Natural killer cell (primary cell): ENCODE data around the gene GPD1. TPM values are rescaled to one million over a fixed set of nuclear protein-coding genes. Genes with fewer than 3 reads are reported as not detected.

Source experiments
- ATAC-seq, 3 donors: fragments of 150-1000 bp in 2 of 3; fragments of 200-7000 bp in 1 of 3; cut with Tn5 transposase; 1 replicate in 1 of 3; 2 replicates in 2 of 3; pipeline ENCODE4 v1.10.0; 2021; ENCODE audit warnings: mild to moderate bottlenecking in 2 of 3, moderate library complexity in 2 of 3
- DNase-seq, 2 donors: peaks; one replicate each; pipeline versions ENCODE4 v3.0.0 to v3.0.0-alpha.2; 2013 to 2021; ENCODE audit warnings: mixed read lengths in 1 of 2
- H3K27ac ChIP-seq: one replicate; pipeline ENCODE4 v1.5.1; 2013; ENCODE audit warnings: mild to moderate bottlenecking, low read length
- H3K27me3 ChIP-seq: one replicate; pipeline ENCODE4 v1.6.1; 2013; ENCODE audit warnings: low read length; ENCODE audit not compliant: control insufficient read depth, insufficient read depth
- H3K36me3 ChIP-seq: one replicate; pipeline ENCODE4 v1.6.1; 2013; ENCODE audit warnings: low read length; ENCODE audit not compliant: control insufficient read depth, insufficient read depth
- H3K4me1 ChIP-seq: one replicate; pipeline ENCODE4 v1.6.1; 2013; ENCODE audit warnings: low read length; ENCODE audit not compliant: control insufficient read depth, insufficient read depth
- H3K4me3 ChIP-seq: one replicate; pipeline ENCODE4 v1.5.1; 2013; ENCODE audit warnings: low read length
- H3K9me3 ChIP-seq: one replicate; pipeline ENCODE4 v1.6.1; 2013; ENCODE audit warnings: low read length; ENCODE audit not compliant: control insufficient read depth, insufficient read depth
- H3K27ac Mint-ChIP-seq, 2 donors: one replicate each; pipeline ENCODE4 v1.8.0; 2022; ENCODE audit warnings: mild to moderate bottlenecking in 2 of 2, mixed read lengths in 2 of 2, moderate library complexity in 1 of 2
- H3K27me3 Mint-ChIP-seq, 2 donors: one replicate each; pipeline ENCODE4 v1.8.0; 2022; ENCODE audit warnings: low read depth in 2 of 2, mixed read lengths in 2 of 2
- H3K36me3 Mint-ChIP-seq: one replicate; pipeline ENCODE4 v1.8.0; 2022; ENCODE audit warnings: mixed read lengths
- H3K4me1 Mint-ChIP-seq, 2 donors: one replicate each; pipeline ENCODE4 v1.8.0; 2022; ENCODE audit warnings: mixed read lengths in 2 of 2
- H3K4me3 Mint-ChIP-seq: one replicate; pipeline ENCODE4 v1.8.0; 2022; ENCODE audit warnings: mild to moderate bottlenecking, moderate library complexity, mixed read lengths
- H3K9me3 Mint-ChIP-seq, 2 donors: one replicate each; pipeline ENCODE4 v1.8.0; 2022; ENCODE audit warnings: mixed read lengths in 2 of 2
- CTCF ChIP-seq: fragments of 200-600 bp; IDR thresholded peaks from one replicate; pipeline ENCODE4 v1.8.0; 2022; ENCODE audit warnings: antibody characterized with exemption
- WGBS: methylation state at CpG from one replicate; pipeline ENCODE4 v1.1.7; 2013; ENCODE audit warnings: missing lambda C conversion rate; ENCODE audit not compliant: insufficient coverage; 5-methylcytosine and 5-hydroxymethylcytosine counted together
- intact Hi-C: fragments of 100-400 bp; cut with micrococcal nuclease; formaldehyde crosslinking; loops from one replicate; pipeline ENCODE4 v1.14.2; 2022
- total RNA-seq, 4 donors: library from RNA; stranded (reverse); fragments of 120-200 nt in 1 of 4; gene quantifications; one replicate each; pipeline versions ENCODE4 v1.2.3 to v1.2.4, GENCODE V29; 2013 to 2022

The GPD1 gene
- total RNA-seq, 3 donors from 2014 or later (not counting 1 experiment from before 2014, with no cell fraction given) = 0.65 TPM; not detected in 2

DNA sequence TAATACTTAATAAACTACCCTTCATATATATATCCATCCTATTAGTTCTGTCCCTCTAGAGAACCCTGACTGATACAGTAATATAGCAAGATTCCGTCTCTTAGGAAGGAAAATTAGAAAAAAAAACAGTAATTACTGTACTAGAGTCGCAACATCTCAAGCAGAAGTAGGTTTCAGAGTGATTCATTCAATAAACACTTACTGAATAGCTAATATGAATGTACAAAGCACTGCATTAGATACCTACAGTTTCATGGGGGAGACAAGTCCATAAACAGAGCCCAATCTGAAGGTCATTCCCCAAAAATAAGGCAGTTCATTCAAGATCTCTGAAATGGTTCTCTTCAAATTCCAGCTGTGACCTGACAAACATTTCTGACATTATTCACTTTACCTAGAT is 53.5 kb downstream of the GPD1 start:
- Histone ChIP-seq H3K27ac (no peak overlapping the region), H3K4me3 (no peak overlapping the region), H3K27me3 (no peaks in the 10 kb centered on the region), H3K36me3 (peaks cover 3% of the 10 kb centered on the region), H3K4me1 (no peaks in the 10 kb centered on the region), H3K9me3 (no peaks in the 10 kb centered on the region)
- Mint-ChIP-seq H3K27me3 (no peaks in the 10 kb centered on the region), H3K4me3 (no peak overlapping the region), H3K9me3 (no peaks in the 10 kb centered on the region), H3K27ac (peak overlapping the region; percentile 6 to 47), H3K36me3 (no peaks in the 10 kb centered on the region), H3K4me1 (peaks cover 10 to 15% of the 10 kb centered on the region in 2 donors)
- WGBS = no CpG with 5 or more reads among the region's 2 CpGs
- DNase-seq (no peak), ATAC-seq (no peak)
- intact Hi-C loops = no loop called here
- TF ChIP-seq CTCF = no peak

DNA sequence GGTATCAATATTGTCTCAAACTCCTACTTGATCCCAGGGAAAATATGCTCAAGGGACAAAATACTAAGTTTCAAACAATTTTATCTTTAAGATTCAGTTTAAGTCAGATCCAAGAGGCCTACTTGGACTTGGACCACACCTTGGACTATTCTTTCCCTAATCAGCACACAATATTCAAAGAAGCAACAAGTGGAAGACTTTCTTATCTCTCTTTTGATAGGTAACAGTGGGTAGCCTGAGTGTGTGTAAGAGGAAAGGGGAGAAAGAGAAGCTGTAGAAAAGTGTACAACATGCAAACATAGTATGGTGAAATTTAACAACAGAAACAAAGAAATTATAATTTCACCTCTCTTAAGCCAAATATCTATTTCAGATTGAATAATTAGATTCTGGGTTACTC is 56.8 kb downstream of the GPD1 start:
- peak overlapping the region in 1 of 2 donors; percentile 1 for H3K27ac Mint-ChIP-seq
- no peaks in the 10 kb centered on the region for H3K36me3 Mint-ChIP-seq
- ATAC-seq (no peak), DNase-seq (no peak)
- intact Hi-C loops = no loop called here
- no peaks in the 10 kb centered on the region for H3K36me3 ChIP-seq
- no peak for TF ChIP-seq CTCF
- no peaks in the 10 kb centered on the region for H3K27me3 Mint-ChIP-seq
- H3K4me1 ChIP-seq = no peaks in the 10 kb centered on the region
- no peaks in the 10 kb centered on the region for H3K9me3 Mint-ChIP-seq
- H3K4me3 ChIP-seq = no peak overlapping the region
- H3K4me3 Mint-ChIP-seq = no peak overlapping the region
- no peaks in the 10 kb centered on the region for H3K27me3 ChIP-seq
- H3K27ac ChIP-seq = no peak overlapping the region
- peaks cover 10 to 26% of the 10 kb centered on the region in 2 donors for H3K4me1 Mint-ChIP-seq
- no peaks in the 10 kb centered on the region for H3K9me3 ChIP-seq

Other genes starting within 250 kb of the GPD1 start
- under 1 TPM in 2 of 3 donors, not detected in 1; 0.09 to 0.57 TPM for gene FAIM2, start 200.1 kb upstream of the GPD1 start, total RNA-seq
- not detected for gene AQP2, start 153.3 kb upstream of the GPD1 start, total RNA-seq
- not detected for gene AQP5, start 142.1 kb upstream of the GPD1 start, total RNA-seq
- gene AQP6, start 131.1 kb upstream of the GPD1 start, total RNA-seq = not detected
- gene RACGAP1, start 78.5 kb upstream of the GPD1 start, total RNA-seq = 10 to 100 TPM in 1 of 3 donors, 1 to 10 TPM in 2; 6.1 to 11.6 (median 8.7) TPM
- gene ASIC1, start 46.4 kb upstream of the GPD1 start, total RNA-seq = under 1 TPM in 1 of 3 donors, not detected in 2; 0.21 TPM
- gene SMARCD1, start 18.7 kb upstream of the GPD1 start, total RNA-seq = 10 to 100 TPM; 81.3 to 97.0 (median 88.6) TPM
- gene COX14, start 8.2 kb downstream of the GPD1 start, total RNA-seq = 10 to 100 TPM; 32.8 to 42.6 (median 36.7) TPM
- gene CERS5, start 63.4 kb downstream of the GPD1 start, total RNA-seq = 10 to 100 TPM; 69.9 to 81.2 (median 75.8) TPM
- 10 to 100 TPM; 12.0 to 16.2 (median 13.7) TPM for gene LIMA1, start 179.5 kb downstream of the GPD1 start, total RNA-seq